Ishikawa (cell line): ENCODE data around the gene PAK5.

ENCODE experiments used
- CEBPB ChIP-seq: IDR thresholded peaks from 2 replicates; pipeline ENCODE4 v1.6.1; 2012
- CREB1 ChIP-seq: IDR thresholded peaks from 2 replicates; pipeline ENCODE4 v1.6.1; 2012; ENCODE audit warnings: low read depth
- EGR1 ChIP-seq: IDR thresholded peaks from 2 replicates; pipeline ENCODE4 v1.6.1; 2012
- EP300 ChIP-seq: IDR thresholded peaks from 2 replicates; pipeline ENCODE4 v1.6.1; 2012; ENCODE audit warnings: borderline replicate concordance
- FOXM1 ChIP-seq: IDR thresholded peaks from 2 replicates; pipeline ENCODE4 v1.6.1; 2012; ENCODE audit warnings: low read depth, borderline replicate concordance
- NFIC ChIP-seq: IDR thresholded peaks from 2 replicates; pipeline ENCODE4 v1.6.1; 2012
- RAD21 ChIP-seq: IDR thresholded peaks from 2 replicates; pipeline ENCODE4 v1.6.1; 2012; ENCODE audit warnings: low read depth
- TAF1 ChIP-seq: IDR thresholded peaks from 2 replicates; pipeline ENCODE4 v1.6.1; 2012; ENCODE audit warnings: low read depth, mild to moderate bottlenecking
- TCF12 ChIP-seq: IDR thresholded peaks from 2 replicates; pipeline ENCODE4 v1.6.1; 2012; ENCODE audit warnings: low read depth
- TEAD4 ChIP-seq: IDR thresholded peaks from 2 replicates; pipeline ENCODE4 v1.6.1; 2012
- YY1 ChIP-seq: IDR thresholded peaks from 2 replicates; pipeline ENCODE4 v1.6.1; 2012; ENCODE audit warnings: low read depth
- ZBTB7A ChIP-seq: IDR thresholded peaks from 2 replicates; pipeline ENCODE4 v1.6.1; 2012; ENCODE audit warnings: low read depth
- TF ChIP-seq, protein P1 (sequence below): IDR thresholded peaks from 2 replicates; pipeline ENCODE4 v1.6.1; 2012
- TF ChIP-seq, protein P2 (sequence below): IDR thresholded peaks from 2 replicates; pipeline ENCODE4 v1.6.1; 2012
- TF ChIP-seq, protein P3 (sequence below): IDR thresholded peaks from 2 replicates; pipeline ENCODE4 v1.6.1; 2012; ENCODE audit warnings: low read depth, mild to moderate bottlenecking

The PAK5 gene

DNA sequence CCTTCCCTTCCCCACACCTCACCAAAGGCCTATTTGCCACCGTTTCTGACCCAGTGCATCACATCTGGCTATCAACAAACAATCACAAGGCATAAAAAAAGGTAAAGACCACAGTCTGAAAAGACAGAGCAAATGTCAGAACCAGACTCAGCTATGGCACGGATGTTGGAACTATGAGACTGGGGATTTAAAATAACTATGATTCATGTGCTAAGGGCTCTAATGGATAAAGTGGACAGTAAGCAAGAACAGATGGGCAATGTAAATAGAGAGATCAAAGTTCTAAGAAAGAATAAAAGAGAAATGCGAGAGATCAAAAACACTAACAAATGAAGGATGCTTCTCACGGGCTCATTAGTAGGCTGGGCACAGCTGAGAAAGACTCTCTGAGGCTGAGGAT lies 225.0 kb downstream of the PAK5 start:
- TF ChIP-seq TAF1: no peak
- no peak for TF ChIP-seq EGR1
- no peak for TF ChIP-seq TCF12
- no peak for TF ChIP-seq RAD21
- TF ChIP-seq EP300: no peak
- TF ChIP-seq, protein P1, sequence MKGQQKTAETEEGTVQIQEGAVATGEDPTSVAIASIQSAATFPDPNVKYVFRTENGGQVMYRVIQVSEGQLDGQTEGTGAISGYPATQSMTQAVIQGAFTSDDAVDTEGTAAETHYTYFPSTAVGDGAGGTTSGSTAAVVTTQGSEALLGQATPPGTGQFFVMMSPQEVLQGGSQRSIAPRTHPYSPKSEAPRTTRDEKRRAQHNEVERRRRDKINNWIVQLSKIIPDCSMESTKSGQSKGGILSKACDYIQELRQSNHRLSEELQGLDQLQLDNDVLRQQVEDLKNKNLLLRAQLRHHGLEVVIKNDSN: no peak
- TF ChIP-seq, protein P2, sequence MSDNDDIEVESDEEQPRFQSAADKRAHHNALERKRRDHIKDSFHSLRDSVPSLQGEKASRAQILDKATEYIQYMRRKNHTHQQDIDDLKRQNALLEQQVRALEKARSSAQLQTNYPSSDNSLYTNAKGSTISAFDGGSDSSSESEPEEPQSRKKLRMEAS: no peak
- TF ChIP-seq ZBTB7A: no peak
- TF ChIP-seq CEBPB: no peak
- TF ChIP-seq CREB1: no peak
- TF ChIP-seq FOXM1: no peak
- TF ChIP-seq YY1: no peak
- TF ChIP-seq TEAD4: no peak
- TF ChIP-seq, protein P3, sequence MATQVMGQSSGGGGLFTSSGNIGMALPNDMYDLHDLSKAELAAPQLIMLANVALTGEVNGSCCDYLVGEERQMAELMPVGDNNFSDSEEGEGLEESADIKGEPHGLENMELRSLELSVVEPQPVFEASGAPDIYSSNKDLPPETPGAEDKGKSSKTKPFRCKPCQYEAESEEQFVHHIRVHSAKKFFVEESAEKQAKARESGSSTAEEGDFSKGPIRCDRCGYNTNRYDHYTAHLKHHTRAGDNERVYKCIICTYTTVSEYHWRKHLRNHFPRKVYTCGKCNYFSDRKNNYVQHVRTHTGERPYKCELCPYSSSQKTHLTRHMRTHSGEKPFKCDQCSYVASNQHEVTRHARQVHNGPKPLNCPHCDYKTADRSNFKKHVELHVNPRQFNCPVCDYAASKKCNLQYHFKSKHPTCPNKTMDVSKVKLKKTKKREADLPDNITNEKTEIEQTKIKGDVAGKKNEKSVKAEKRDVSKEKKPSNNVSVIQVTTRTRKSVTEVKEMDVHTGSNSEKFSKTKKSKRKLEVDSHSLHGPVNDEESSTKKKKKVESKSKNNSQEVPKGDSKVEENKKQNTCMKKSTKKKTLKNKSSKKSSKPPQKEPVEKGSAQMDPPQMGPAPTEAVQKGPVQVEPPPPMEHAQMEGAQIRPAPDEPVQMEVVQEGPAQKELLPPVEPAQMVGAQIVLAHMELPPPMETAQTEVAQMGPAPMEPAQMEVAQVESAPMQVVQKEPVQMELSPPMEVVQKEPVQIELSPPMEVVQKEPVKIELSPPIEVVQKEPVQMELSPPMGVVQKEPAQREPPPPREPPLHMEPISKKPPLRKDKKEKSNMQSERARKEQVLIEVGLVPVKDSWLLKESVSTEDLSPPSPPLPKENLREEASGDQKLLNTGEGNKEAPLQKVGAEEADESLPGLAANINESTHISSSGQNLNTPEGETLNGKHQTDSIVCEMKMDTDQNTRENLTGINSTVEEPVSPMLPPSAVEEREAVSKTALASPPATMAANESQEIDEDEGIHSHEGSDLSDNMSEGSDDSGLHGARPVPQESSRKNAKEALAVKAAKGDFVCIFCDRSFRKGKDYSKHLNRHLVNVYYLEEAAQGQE: no peak
- no peak for TF ChIP-seq NFIC

DNA sequence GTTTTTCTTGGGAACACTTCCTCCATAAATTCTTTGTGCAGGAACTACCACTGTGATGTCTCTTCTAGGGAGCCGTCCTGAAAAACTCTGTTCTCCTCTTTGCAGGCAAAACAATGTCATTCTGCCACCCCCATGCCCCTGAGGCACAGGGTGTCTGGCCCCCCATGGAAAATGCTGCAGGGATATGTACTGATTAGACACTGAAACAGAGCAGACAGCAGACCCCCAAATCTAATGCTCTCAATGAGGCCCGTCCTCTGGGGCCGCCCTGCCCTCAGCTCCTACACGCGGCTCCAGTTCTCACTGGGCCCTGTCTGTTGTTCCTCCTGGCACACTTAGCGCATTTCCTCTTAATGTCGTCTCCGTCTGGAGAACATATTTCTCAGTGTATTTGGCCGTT lies 227.0 kb downstream of the PAK5 start:
- no peak for TF ChIP-seq ZBTB7A
- TF ChIP-seq RAD21: no peak
- no peak for TF ChIP-seq YY1
- TF ChIP-seq, protein P3: no peak
- no peak for TF ChIP-seq NFIC
- no peak for TF ChIP-seq FOXM1
- TF ChIP-seq TCF12: no peak
- TF ChIP-seq, protein P1: no peak

DNA sequence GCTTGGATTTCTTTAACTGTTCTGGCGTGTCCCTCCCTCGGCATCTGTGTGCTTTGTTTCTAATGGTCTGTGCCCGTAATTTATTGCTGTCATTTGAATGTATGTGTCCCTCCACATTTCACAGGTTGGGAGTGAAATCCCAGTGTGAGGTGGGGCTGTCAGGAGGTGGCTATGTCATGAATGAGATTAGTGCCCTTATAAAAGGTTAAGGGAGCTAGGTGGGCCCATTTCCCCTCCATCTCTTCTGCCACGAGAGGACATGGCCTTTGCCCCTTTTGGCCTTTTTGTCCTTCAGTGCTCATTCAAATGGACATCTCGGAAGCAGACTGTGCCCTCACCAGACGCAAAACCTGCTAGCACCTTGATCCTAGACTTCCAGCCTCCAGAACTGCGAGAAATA lies 228.2 kb downstream of the PAK5 start:
- TF ChIP-seq NFIC (no peak), TEAD4 (no peak), ZBTB7A (no peak), YY1 (no peak), CREB1 (no peak), RAD21 (no peak), TAF1 (no peak), EP300 (no peak), FOXM1 (no peak), TCF12 (no peak)
- TF ChIP-seq, protein P2: no peak
- TF ChIP-seq, protein P3: no peak

DNA sequence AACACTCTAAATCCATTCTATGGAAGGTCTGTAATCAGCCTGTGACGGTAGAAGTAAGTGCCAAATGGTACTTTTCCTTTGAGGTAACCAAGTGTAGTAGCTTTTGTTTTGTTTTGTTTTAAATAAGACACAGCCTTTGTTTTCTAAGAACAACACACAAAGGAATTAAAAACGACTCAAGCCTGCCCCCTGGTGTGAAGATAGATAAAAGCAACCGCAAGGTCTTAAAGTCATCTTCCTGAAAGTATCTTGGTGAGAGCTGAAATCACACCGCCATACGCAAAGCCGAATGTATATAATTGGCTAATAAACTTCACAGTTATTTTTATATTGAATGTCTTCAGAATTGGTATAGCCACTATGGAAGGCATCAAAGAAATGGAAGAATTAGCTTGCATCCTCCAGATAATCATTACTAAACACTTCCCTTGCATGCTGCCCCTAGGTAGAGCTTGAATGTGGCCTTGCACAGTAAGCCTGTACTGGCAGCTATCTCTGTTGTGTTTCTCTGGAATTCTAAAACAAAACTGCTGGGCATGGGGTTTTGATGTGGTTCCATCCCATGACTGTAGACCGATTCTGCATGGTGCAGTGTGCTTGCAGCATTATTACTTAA lies 228.9 kb downstream of the PAK5 start:
- peak; percentile 68 for TF ChIP-seq RAD21
- no peak for TF ChIP-seq FOXM1

DNA sequence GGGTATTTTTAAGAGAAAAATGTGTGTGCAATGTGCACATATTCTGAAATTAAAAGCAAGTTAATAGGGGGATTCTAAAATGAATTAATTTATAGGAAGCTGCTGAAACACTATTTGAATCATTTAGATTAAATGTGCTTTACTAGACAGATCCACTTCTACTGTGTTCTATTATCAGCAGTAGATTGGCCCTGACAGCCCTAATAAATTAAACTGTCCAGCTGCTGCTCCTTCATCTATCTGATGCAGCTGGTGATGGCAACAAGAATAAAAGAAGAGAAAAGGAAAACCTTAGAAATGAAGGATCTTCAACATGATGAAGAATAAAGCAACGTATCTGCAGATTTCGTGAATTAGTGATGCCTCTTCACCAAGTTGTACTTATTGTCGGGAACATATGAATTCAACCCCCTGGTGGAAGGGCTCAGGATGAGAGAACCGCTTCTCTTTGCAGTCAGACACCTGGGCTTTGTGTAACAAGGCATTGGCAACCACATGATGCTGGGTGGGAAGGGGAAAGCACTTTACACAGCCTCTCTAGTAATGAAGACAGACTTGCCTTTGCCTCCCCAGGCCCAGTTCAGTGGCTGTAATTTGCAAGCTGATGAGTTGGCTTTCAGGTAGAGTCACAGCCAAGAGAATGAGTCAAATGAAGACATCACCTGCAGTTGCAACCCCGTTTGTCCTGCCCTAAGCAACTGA lies 230.1 kb downstream of the PAK5 start:
- TF ChIP-seq, protein P3: no peak
- TF ChIP-seq, protein P1: no peak
- TF ChIP-seq YY1 (no peak), CEBPB (no peak), ZBTB7A (no peak), CREB1 (no peak), EP300 (no peak), TCF12 (no peak), TEAD4 (no peak), TAF1 (no peak), NFIC (no peak), FOXM1 (no peak), RAD21 (no peak), EGR1 (no peak)
- TF ChIP-seq, protein P2: no peak
